Measurements from ENCODE around the gene NRIP1.

Gene NRIP1

GRCh38 chr21:15063814-15064575 is 805 bp downstream of the NRIP1 start:
- no peak for DNase-seq

- DNase-seq: no peak
These were observed 1.6 kb downstream of the NRIP1 start for GRCh38 chr21:15063081-15063813.

- no peak for DNase-seq
These were observed 2.2 kb downstream of the NRIP1 start for GRCh38 chr21:15062606-15062965.

GRCh38 chr21:15061747-15062605 is 2.8 kb downstream of the NRIP1 start:
- no peak for DNase-seq

GRCh38 chr21:15061279-15061678 is 3.5 kb downstream of the NRIP1 start:
- DNase-seq: no peak

GRCh38 chr21:15060543-15061175 is 4.1 kb downstream of the NRIP1 start:
- peak; percentile 44 for DNase-seq

GRCh38 chr21:15059397-15059796 is 5.4 kb downstream of the NRIP1 start:
- DNase-seq: no peak

GRCh38 chr21:15058854-15059263 is 5.9 kb downstream of the NRIP1 start:
- peak; percentile 28 for DNase-seq

- no peak for DNase-seq
These were observed 7.5 kb downstream of the NRIP1 start for GRCh38 chr21:15057285-15057684.

- DNase-seq: no peak
These were observed 10.1 kb downstream of the NRIP1 start for GRCh38 chr21:15054606-15055239.

GRCh38 chr21:15054089-15054488 is 10.7 kb downstream of the NRIP1 start:
- DNase-seq: no peak

GRCh38 chr21:15053500-15053899 is 11.3 kb downstream of the NRIP1 start:
- no peak for DNase-seq

GRCh38 chr21:15052459-15052763 is 12.4 kb downstream of the NRIP1 start:
- DNase-seq: no peak

- peak; percentile 62 for DNase-seq
These were observed 12.9 kb downstream of the NRIP1 start for GRCh38 chr21:15051644-15052458.

GRCh38 chr21:15050568-15051377 is 14.0 kb downstream of the NRIP1 start:
- DNase-seq: no peak

- no peak for DNase-seq
These were observed 19.8 kb downstream of the NRIP1 start for GRCh38 chr21:15045017-15045416.

- DNase-seq: no peak
These were observed 22.3 kb downstream of the NRIP1 start for GRCh38 chr21:15042531-15042930.

- DNase-seq: no peak
These were observed 25.0 kb downstream of the NRIP1 start for GRCh38 chr21:15039607-15040299.

GRCh38 chr21:15037900-15038293 is 26.9 kb downstream of the NRIP1 start:
- DNase-seq: no peak
